Lung (tissue), 12 donors: Measurements from ENCODE around the gene FRMD4A. TPM values are rescaled to one million over a fixed set of nuclear protein-coding genes. Genes with fewer than 3 reads are reported as not detected.

Source experiments
- ATAC-seq: fragments of 200-7000 bp; cut with Tn5 transposase; one replicate; pipeline ENCODE4 v1.9.1; 2020; ENCODE audit warnings: moderate number of reproducible peaks; ENCODE audit not compliant: insufficient read depth, low FRiP score
- DNase-seq, 3 donors: peaks; one replicate each; pipeline ENCODE4 v3.0.0-alpha.2; 2013 to 2017
- H3K27ac ChIP-seq, 2 donors: one replicate each; pipeline ENCODE4 v1.5.1; 2013; ENCODE audit warnings: mild to moderate bottlenecking in 2 of 2, moderate library complexity in 2 of 2, control low read depth in 1 of 2, inconsistent platforms in 1 of 2, low read depth in 1 of 2, low read length in 1 of 2
- H3K27me3 ChIP-seq, 3 donors: one replicate each; pipeline ENCODE4 v1.5.1; 2013; ENCODE audit warnings: low read length in 2 of 3; ENCODE audit not compliant: control insufficient read depth in 3 of 3, insufficient read depth in 3 of 3
- H3K36me3 ChIP-seq, 4 donors: one replicate each; pipeline ENCODE4 v1.5.1; 2013; ENCODE audit warnings: low read length in 4 of 4, mild to moderate bottlenecking in 1 of 4, moderate library complexity in 1 of 4; ENCODE audit not compliant: control insufficient read depth in 4 of 4, insufficient read depth in 4 of 4
- H3K4me1 ChIP-seq, 5 donors: one replicate each; pipeline ENCODE4 v1.5.1; 2013; ENCODE audit warnings: low read length in 5 of 5, mild to moderate bottlenecking in 2 of 5, moderate library complexity in 1 of 5; ENCODE audit not compliant: control insufficient read depth in 5 of 5, insufficient read depth in 5 of 5
- H3K4me3 ChIP-seq: one replicate; pipeline ENCODE4 v1.5.1; 2013; ENCODE audit warnings: mild to moderate bottlenecking, control low read depth, moderate library complexity
- H3K9ac ChIP-seq, 2 donors: one replicate each; pipeline ENCODE4 v1.5.1; 2013; ENCODE audit warnings: low read length in 2 of 2, control low read depth in 1 of 2; ENCODE audit not compliant: insufficient read depth in 1 of 2
- H3K9me3 ChIP-seq, 4 donors: one replicate each; pipeline ENCODE4 v1.5.1; 2013; ENCODE audit warnings: low read length in 3 of 4, mild to moderate bottlenecking in 1 of 4, moderate library complexity in 1 of 4; ENCODE audit not compliant: control insufficient read depth in 4 of 4, insufficient read depth in 3 of 4
- WGBS, 2 donors: extraction: QIAGEN DNeasy Blood & Tissue Kit; methylation state at CpG; one replicate each; pipeline ENCODE4 v1.1.7; 2013; 5-methylcytosine and 5-hydroxymethylcytosine counted together
- polyA plus RNA-seq, 2 donors: library from polyadenylated mRNA; stranded (reverse); fragments of 200-250 nt; gene quantifications; one replicate each; pipeline ENCODE4 v1.2.1, GENCODE V29; 2013
- total RNA-seq, 2 donors: library from RNA; depleted of rRNA in 1 of 2; stranded (reverse); fragments of >200 nt in 1 of 2; gene quantifications; one replicate each; pipeline ENCODE4 v1.2.1, GENCODE V29; 2014 to 2021
- TF ChIP-seq, protein P1 (sequence below): IDR thresholded peaks from 2 replicates; pipeline ENCODE4 v1.5.1; 2012; ENCODE audit warnings: mild to moderate bottlenecking; ENCODE audit errors: control extremely low read depth, extremely low read depth
- donor health status: control.
- donor health status: control.
- donor health status: Bipolar disorder and iron deficiency.
- donor health status: healthy.
- donor health status: DM: yes; HTN: yes; CAD: no.

Gene FRMD4A
- total and polyA plus RNA-seq, 4 donors: 12.0 to 64.5 (median 29.3) TPM

DNA sequence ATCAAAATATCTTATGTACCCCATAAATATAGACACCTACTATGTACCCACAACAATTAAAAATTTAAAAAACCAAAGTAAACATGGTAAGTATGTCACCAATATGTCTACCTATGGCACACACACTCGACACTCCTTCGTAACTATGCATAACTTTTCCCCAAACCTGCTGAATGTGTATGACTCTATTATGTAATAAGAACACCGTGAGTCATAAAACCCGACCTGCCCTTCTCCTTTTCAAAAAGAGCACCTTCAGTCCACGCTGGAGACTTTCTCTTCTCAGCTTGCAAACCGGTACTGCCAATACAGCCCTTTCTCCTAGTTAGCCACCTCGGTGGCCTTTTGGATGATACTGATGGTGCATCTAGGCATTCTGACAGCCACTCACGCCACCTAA lies 557.7 kb downstream of the FRMD4A start:
- H3K9ac ChIP-seq: no peak overlapping the region
- H3K36me3 ChIP-seq: peaks cover 0 to 5% (median 2%) of the 10 kb centered on the region in 4 donors
- no peaks in the 10 kb centered on the region for H3K27me3 ChIP-seq
- no peak for DNase-seq
- TF ChIP-seq, protein P1, sequence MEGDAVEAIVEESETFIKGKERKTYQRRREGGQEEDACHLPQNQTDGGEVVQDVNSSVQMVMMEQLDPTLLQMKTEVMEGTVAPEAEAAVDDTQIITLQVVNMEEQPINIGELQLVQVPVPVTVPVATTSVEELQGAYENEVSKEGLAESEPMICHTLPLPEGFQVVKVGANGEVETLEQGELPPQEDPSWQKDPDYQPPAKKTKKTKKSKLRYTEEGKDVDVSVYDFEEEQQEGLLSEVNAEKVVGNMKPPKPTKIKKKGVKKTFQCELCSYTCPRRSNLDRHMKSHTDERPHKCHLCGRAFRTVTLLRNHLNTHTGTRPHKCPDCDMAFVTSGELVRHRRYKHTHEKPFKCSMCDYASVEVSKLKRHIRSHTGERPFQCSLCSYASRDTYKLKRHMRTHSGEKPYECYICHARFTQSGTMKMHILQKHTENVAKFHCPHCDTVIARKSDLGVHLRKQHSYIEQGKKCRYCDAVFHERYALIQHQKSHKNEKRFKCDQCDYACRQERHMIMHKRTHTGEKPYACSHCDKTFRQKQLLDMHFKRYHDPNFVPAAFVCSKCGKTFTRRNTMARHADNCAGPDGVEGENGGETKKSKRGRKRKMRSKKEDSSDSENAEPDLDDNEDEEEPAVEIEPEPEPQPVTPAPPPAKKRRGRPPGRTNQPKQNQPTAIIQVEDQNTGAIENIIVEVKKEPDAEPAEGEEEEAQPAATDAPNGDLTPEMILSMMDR: no peak
- WGBS, 2 donors: 70 to 73% methylated on average over 8 of the region's 8 CpGs
- no peaks in the 10 kb centered on the region for H3K9me3 ChIP-seq
- no peak overlapping the region for H3K4me3 ChIP-seq
- no peak for ATAC-seq
- H3K27ac ChIP-seq: no peak overlapping the region
- H3K4me1 ChIP-seq: no peaks in the 10 kb centered on the region

DNA sequence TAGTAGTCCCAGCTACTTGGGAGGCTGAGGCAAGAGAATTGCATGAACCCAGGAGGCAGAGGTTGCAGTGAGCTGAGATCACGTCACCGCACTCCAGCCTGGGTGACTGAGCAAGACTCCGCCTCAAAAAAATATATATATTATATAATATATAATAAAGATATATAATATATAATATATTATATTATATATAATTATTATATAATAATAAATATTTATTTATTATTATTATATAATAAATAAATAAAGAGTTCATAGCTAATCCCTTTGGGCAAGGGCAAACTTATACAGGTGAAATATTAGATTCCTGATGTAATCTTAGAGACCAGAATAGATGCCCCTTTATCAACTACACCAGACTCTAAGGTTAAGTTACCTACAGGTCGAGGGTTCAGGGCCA lies 558.7 kb downstream of the FRMD4A start:
- Histone ChIP-seq H3K27me3 (no peaks in the 10 kb centered on the region), H3K9me3 (no peaks in the 10 kb centered on the region), H3K27ac (no peak overlapping the region), H3K36me3 (peaks cover 0 to 5% (median 2%) of the 10 kb centered on the region in 4 donors), H3K9ac (no peak overlapping the region), H3K4me1 (no peaks in the 10 kb centered on the region), H3K4me3 (no peak overlapping the region)
- 63 to 88% methylated on average over 4 of the region's 4 CpGs for WGBS, 2 donors
- TF ChIP-seq, protein P1: no peak
- DNase-seq (no peak), ATAC-seq (no peak)

DNA sequence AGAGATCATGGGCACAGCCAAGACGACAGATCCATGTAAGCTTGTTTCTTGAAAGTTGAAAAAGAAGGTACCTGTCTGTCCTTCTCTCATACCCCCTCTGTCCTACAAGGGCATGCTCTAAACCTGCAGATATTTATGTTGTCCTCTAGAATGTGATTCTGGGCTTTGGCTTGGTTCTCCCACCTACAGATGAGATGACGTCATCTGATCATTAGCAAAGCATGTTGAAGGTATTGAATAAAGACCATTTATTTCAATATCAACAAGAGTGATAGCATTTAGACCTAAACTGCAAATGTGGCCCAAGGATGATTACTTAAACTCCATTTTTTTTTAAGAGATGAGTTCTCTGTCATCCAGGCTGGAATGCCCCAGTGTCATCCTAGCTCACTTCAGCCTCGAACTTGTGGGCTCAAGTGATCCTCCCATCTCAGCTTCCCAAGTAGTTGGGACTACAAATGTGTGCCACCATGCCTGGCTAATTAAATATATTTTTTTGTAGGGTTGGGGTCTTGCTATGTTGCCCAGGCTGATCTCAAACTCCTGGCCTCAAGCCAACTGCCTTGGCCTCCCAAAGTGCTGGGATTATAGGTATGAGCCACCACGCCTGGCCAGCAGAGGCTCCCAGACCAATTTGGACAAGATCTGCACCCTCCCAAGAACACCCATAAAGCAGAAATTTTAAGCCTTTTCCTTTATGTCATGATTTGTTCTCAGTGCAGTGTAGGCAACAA lies 559.8 kb downstream of the FRMD4A start:
- DNase-seq: no peak
- no peak for ATAC-seq
- Histone ChIP-seq H3K27ac (no peak overlapping the region), H3K4me1 (no peaks in the 10 kb centered on the region), H3K9me3 (no peaks in the 10 kb centered on the region), H3K9ac (no peak overlapping the region), H3K4me3 (no peak overlapping the region), H3K36me3 (peaks cover 0 to 5% (median 1%) of the 10 kb centered on the region in 4 donors), H3K27me3 (no peaks in the 10 kb centered on the region)
- TF ChIP-seq, protein P1: no peak
- 91 to 99% methylated on average over 4 of the region's 4 CpGs for WGBS, 2 donors
